Neutrophil (primary cell): Measurements from ENCODE around the gene INSIG1.

Experiments used
- H3K27ac ChIP-seq: fragments of 200-600 bp; sonication (generic); 2 replicates; pipeline ENCODE4 v1.5.1; 2016; ENCODE audit warnings: mild to moderate bottlenecking, moderate library complexity
- H3K27me3 ChIP-seq: fragments of 200-600 bp; sonication (generic); 2 replicates; pipeline ENCODE4 v1.6.0; 2016; ENCODE audit warnings: mild to moderate bottlenecking
- H3K36me3 ChIP-seq: fragments of 200-600 bp; sonication (generic); 2 replicates; pipeline ENCODE4 v1.5.1; 2017
- H3K4me1 ChIP-seq, 2 experiments: fragments of 200-600 bp in 1 of 2; sonication (generic) in 1 of 2; 1 replicate in 1 of 2; 2 replicates in 1 of 2; pipeline versions ENCODE4 v1.5.1 to v1.6.1; 2013 to 2016; ENCODE audit warnings: low read depth in 1 of 2, low read length in 1 of 2, mild to moderate bottlenecking in 1 of 2, moderate library complexity in 1 of 2; ENCODE audit not compliant: control insufficient read depth in 1 of 2, insufficient read depth in 1 of 2
- H3K4me3 ChIP-seq, 2 experiments: fragments of 200-600 bp in 1 of 2; sonication (generic) in 1 of 2; 1 replicate in 1 of 2; 2 replicates in 1 of 2; pipeline ENCODE4 v1.5.1; 2013 to 2016; ENCODE audit warnings: low read depth in 1 of 2, low read length in 1 of 2, mild to moderate bottlenecking in 1 of 2, moderate library complexity in 1 of 2
- H3K9me3 ChIP-seq: fragments of 200-600 bp; sonication (generic); 2 replicates; pipeline ENCODE4 v1.5.1; 2016
- CTCF ChIP-seq: fragments of 200-600 bp; sonication (generic); IDR thresholded peaks from 2 replicates; pipeline ENCODE4 v1.5.1; 2016; ENCODE audit warnings: antibody characterized with exemption

INSIG1 gene

GRCh38 chr7:155329225-155329624 is 31.5 kb downstream of the INSIG1 start:
- Histone ChIP-seq H3K4me1 (no peaks in the 10 kb centered on the region), H3K9me3 (no peaks in the 10 kb centered on the region), H3K27me3 (peaks cover 14% of the 10 kb centered on the region), H3K36me3 (no peaks in the 10 kb centered on the region), H3K27ac (no peak overlapping the region), H3K4me3 (no peak overlapping the region)
- no peak for TF ChIP-seq CTCF

DNA sequence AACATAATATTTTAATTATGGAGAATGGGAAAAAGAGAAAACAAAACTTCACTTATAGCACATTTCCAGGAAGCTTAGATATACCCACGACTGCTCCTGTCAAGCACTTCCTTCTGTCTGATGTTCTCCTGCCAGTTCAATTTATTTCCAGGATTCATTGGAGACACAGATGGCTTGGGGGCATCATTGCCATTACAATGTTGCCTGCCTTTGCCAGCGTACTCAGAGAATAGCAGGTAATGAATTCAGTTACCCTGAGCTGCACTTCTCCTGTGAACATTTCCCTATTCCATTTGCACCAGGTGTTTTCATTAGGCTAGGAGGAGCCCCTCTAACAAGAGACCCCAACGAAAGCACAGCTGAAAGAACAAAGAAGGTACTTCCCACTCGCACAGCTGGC is 33.7 kb downstream of the INSIG1 start:
- Histone ChIP-seq H3K27me3 (peaks cover 23% of the 10 kb centered on the region), H3K27ac (no peak overlapping the region), H3K4me3 (no peak overlapping the region), H3K9me3 (no peaks in the 10 kb centered on the region), H3K36me3 (no peaks in the 10 kb centered on the region), H3K4me1 (no peaks in the 10 kb centered on the region)
- no peak for TF ChIP-seq CTCF

- Histone ChIP-seq H3K36me3 (no peaks in the 10 kb centered on the region), H3K4me3 (no peak overlapping the region), H3K9me3 (no peaks in the 10 kb centered on the region), H3K27ac (no peak overlapping the region), H3K27me3 (peaks cover 30% of the 10 kb centered on the region), H3K4me1 (no peaks in the 10 kb centered on the region)
- no peak for TF ChIP-seq CTCF
Observed at GRCh38 chr7:155333346-155334234, 35.9 kb downstream of the INSIG1 start.

DNA sequence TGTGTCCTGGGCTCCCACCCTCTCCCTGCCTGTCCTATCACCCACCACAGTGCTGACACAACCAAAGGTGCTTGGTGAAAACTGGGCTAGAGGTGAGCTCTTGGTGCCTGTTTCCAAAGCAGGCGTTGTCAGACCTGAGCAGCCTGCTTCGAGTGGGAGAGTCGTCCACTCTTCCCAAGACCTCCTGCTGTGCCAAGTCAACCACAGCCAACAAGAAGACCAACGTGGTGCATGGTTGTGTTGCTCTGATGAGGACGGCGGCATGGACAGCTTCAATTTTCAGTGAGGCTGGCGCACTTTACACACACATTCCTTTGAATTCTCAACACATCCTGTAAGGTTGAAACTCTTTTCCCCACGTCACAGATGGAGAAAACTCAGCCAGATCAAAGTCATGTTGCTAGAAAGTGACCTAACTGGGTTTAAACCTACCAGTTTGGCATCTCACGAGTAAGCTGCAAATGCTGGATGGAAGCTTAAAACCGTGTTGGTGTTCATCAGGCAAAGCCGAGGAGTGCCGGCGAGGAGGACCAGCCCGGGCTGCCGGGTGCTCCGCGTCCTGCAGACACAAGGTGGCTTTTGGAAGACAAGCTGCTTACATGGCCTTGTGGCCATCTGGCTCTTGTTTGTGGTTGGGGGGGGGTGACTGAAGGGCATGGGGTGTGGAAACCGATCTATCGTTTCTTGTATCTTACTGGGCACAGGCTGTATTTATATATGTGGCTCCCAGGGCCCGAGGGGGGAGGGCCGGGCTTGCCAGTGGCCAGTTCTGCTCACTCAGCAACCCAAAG is 39.3 kb downstream of the INSIG1 start:
- Histone ChIP-seq H3K27me3 (peaks cover 42% of the 10 kb centered on the region), H3K27ac (no peak overlapping the region), H3K9me3 (no peaks in the 10 kb centered on the region), H3K36me3 (no peaks in the 10 kb centered on the region), H3K4me3 (no peak overlapping the region), H3K4me1 (no peaks in the 10 kb centered on the region)
- TF ChIP-seq CTCF = no peak

DNA sequence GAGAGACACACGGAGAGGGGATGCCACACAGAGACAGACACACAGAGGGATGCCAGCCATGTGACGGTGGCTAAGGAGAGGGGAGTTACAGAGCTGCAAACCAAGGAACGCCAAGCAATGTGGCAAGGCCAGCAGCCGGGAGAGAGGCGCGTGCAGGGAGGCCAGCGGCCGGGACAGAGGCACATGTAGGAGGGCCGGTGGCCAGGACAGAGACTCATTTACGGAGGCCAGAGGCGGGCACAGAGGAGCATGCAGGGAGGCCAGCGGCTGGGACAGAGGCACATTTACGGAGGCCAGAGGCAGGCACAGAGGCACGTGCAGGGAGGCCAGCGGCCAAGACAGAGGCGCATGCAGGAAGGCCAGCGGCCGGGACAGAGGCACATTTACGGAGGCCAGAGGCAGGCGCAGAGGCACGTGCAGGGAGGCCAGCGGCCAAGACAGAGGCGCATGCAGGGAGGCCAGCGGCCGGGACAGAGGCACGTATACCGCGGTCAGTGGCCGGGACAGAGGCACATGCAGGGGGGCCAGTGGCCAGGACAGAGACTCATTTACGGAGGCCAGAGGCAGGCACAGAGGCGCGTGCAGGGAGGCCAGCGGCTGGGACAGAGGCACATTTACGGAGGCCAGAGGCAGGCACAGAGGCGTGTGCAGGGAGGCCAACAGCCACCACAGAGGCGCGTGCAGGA is 40.4 kb downstream of the INSIG1 start:
- H3K36me3 ChIP-seq = no peaks in the 10 kb centered on the region
- H3K4me3 ChIP-seq = no peak overlapping the region
- H3K4me1 ChIP-seq = no peaks in the 10 kb centered on the region
- H3K27me3 ChIP-seq = peaks cover 45% of the 10 kb centered on the region
- TF ChIP-seq CTCF = no peak
- H3K9me3 ChIP-seq = no peaks in the 10 kb centered on the region
- H3K27ac ChIP-seq = no peak overlapping the region
